Brain pericyte (primary cell): ENCODE measurements around the gene ARPIN.
"Not testable (repeated sequence)": the region's sequence is repeated elsewhere in the genome, so short reads cannot be mapped to it uniquely, and the experiment has no call there.

Experiments
- DNase-seq: peaks from one replicate; pipeline ENCODE4 v3.0.0-alpha.2; 2012; ENCODE audit warnings: low read depth, low spot score

Gene ARPIN

GRCh38 chr15:89910891-89911626, 1.7 kb downstream of the ARPIN start:
- no peak for DNase-seq

- no peak for DNase-seq
Measured at GRCh38 chr15:89909611-89910010, 3.1 kb downstream of the ARPIN start.

GRCh38 chr15:89908226-89908625, 4.5 kb downstream of the ARPIN start:
- no peak for DNase-seq

- no peak for DNase-seq
Measured at GRCh38 chr15:89907289-89907688, 5.5 kb downstream of the ARPIN start.

GRCh38 chr15:89905846-89906378, 6.8 kb downstream of the ARPIN start:
- DNase-seq: no peak

- no peak for DNase-seq
Measured at GRCh38 chr15:89904519-89904918, 8.2 kb downstream of the ARPIN start.

GRCh38 chr15:89903858-89904130, 9.0 kb downstream of the ARPIN start:
- no peak for DNase-seq

GRCh38 chr15:89903015-89903857, 9.5 kb downstream of the ARPIN start:
- no peak for DNase-seq

GRCh38 chr15:89900849-89901248, 11.9 kb downstream of the ARPIN start:
- no peak for DNase-seq

- DNase-seq: no peak
Measured at GRCh38 chr15:89899951-89900567, 12.7 kb downstream of the ARPIN start.

- no peak for DNase-seq
Measured at GRCh38 chr15:89899295-89899945, 13.3 kb downstream of the ARPIN start.

GRCh38 chr15:89898614-89899294, 14.0 kb downstream of the ARPIN start:
- no peak for DNase-seq

GRCh38 chr15:89898146-89898545, 14.6 kb downstream of the ARPIN start:
- DNase-seq: no peak

- peak; percentile 83 for DNase-seq
Measured at GRCh38 chr15:89893696-89894447, 18.9 kb downstream of the ARPIN start, which contains the start of gene AP3S2. AP3S2 (minus strand) TSS chr15:89893994; CDS start chr15:89893949, 45 bp downstream.

- DNase-seq: no peak
Measured at GRCh38 chr15:89893027-89893426, 19.7 kb downstream of the ARPIN start.

- DNase-seq: no peak
Measured at GRCh38 chr15:89888214-89888804, 24.4 kb downstream of the ARPIN start.

GRCh38 chr15:89885611-89886010, 27.1 kb downstream of the ARPIN start:
- no peak for DNase-seq

- not testable (repeated sequence) for DNase-seq
Measured at GRCh38 chr15:89885179-89885578, 27.6 kb downstream of the ARPIN start.

- no peak for DNase-seq
Measured at GRCh38 chr15:89883518-89883917, 29.2 kb downstream of the ARPIN start.

GRCh38 chr15:89880727-89881126, 32.0 kb downstream of the ARPIN start:
- no peak for DNase-seq
